Stimulated activated CD8-positive, alpha-beta memory T cell treated with anti-CD3 and anti-CD28 coated beads, Interleukin-7, amount 100 ng/mL, for 24 hours (primary cell): ENCODE data around the gene SNRPB2.

Source experiments
- DNase-seq: peaks from one replicate; pipeline ENCODE4 v3.0.0-alpha.2; 2020; ENCODE audit warnings: low read depth

SNRPB2 gene

GRCh38 chr20:16732506-16733152, 2.8 kb downstream of the SNRPB2 start:
- DNase-seq, result no peak

GRCh38 chr20:16740365-16741072, 10.7 kb downstream of the SNRPB2 start:
- DNase-seq, result no peak

GRCh38 chr20:16744178-16744807, 14.5 kb downstream of the SNRPB2 start:
- DNase-seq, result no peak

- DNase-seq, result no peak
These were observed 15.4 kb downstream of the SNRPB2 start for GRCh38 chr20:16745204-16745603.

GRCh38 chr20:16747291-16747811, 17.5 kb downstream of the SNRPB2 start:
- no peak for DNase-seq

- no peak for DNase-seq
These were observed 18.6 kb downstream of the SNRPB2 start, which contains the start of gene OTOR for GRCh38 chr20:16748308-16748900. TSS of gene OTOR (plus strand) at chr20:16748358. CDS start at chr20:16748402, 44 bp downstream.

- DNase-seq, result no peak
These were observed 19.7 kb downstream of the SNRPB2 start for GRCh38 chr20:16749573-16749972.

- DNase-seq, result no peak
These were observed 22.3 kb downstream of the SNRPB2 start for GRCh38 chr20:16752082-16752481.

- DNase-seq, result no peak
These were observed 23.1 kb downstream of the SNRPB2 start for GRCh38 chr20:16752901-16753300.

GRCh38 chr20:16758454-16759180, 28.8 kb downstream of the SNRPB2 start:
- no peak for DNase-seq

GRCh38 chr20:16759181-16759563, 29.3 kb downstream of the SNRPB2 start:
- no peak for DNase-seq

- no peak for DNase-seq
These were observed 30.8 kb downstream of the SNRPB2 start for GRCh38 chr20:16760431-16761304.

- no peak for DNase-seq
These were observed 31.5 kb downstream of the SNRPB2 start for GRCh38 chr20:16761305-16761829.

GRCh38 chr20:16764560-16764959, 34.7 kb downstream of the SNRPB2 start:
- DNase-seq, result no peak

- DNase-seq, result no peak
These were observed 41.4 kb downstream of the SNRPB2 start for GRCh38 chr20:16771213-16771612.

GRCh38 chr20:16775961-16776360, 46.1 kb downstream of the SNRPB2 start:
- no peak for DNase-seq

- no peak for DNase-seq
These were observed 47.3 kb downstream of the SNRPB2 start for GRCh38 chr20:16777126-16777525.

- DNase-seq, result no peak
These were observed 48.3 kb downstream of the SNRPB2 start for GRCh38 chr20:16778159-16778558.

- DNase-seq, result no peak
These were observed 51.7 kb downstream of the SNRPB2 start for GRCh38 chr20:16781496-16781895.

- no peak for DNase-seq
These were observed 55.4 kb downstream of the SNRPB2 start for GRCh38 chr20:16785226-16785625.
